Astrocyte (in vitro differentiated cells and primary cell): ENCODE measurements around the gene B4GALNT1.

Experiments used
- EZH2 ChIP-seq: IDR thresholded peaks from 2 replicates; pipeline ENCODE4 v1.6.1; 2012; ENCODE audit warnings: mild to moderate bottlenecking, low read length, inconsistent platforms; ENCODE audit not compliant: insufficient read depth
- TF ChIP-seq, protein P1 (sequence below): IDR thresholded peaks from 2 replicates; pipeline ENCODE4 v1.5.1; 2011; ENCODE audit warnings: low read depth, mild to moderate bottlenecking, inconsistent platforms, low read length, moderate library complexity; ENCODE audit not compliant: insufficient read depth

- TF ChIP-seq, protein P1, sequence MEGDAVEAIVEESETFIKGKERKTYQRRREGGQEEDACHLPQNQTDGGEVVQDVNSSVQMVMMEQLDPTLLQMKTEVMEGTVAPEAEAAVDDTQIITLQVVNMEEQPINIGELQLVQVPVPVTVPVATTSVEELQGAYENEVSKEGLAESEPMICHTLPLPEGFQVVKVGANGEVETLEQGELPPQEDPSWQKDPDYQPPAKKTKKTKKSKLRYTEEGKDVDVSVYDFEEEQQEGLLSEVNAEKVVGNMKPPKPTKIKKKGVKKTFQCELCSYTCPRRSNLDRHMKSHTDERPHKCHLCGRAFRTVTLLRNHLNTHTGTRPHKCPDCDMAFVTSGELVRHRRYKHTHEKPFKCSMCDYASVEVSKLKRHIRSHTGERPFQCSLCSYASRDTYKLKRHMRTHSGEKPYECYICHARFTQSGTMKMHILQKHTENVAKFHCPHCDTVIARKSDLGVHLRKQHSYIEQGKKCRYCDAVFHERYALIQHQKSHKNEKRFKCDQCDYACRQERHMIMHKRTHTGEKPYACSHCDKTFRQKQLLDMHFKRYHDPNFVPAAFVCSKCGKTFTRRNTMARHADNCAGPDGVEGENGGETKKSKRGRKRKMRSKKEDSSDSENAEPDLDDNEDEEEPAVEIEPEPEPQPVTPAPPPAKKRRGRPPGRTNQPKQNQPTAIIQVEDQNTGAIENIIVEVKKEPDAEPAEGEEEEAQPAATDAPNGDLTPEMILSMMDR: no peak
- TF ChIP-seq EZH2: no peak
Observed at GRCh38 chr12:57603324-57603723, 29.7 kb downstream of the B4GALNT1 start.
